Keratinocyte (primary cell): ENCODE data around the gene ALG5. TPM values are rescaled to one million over a fixed set of nuclear protein-coding genes. Genes with fewer than 3 reads are reported as not detected.

Experiments
- DNase-seq: peaks from one replicate; pipeline ENCODE4 v3.0.0-alpha.2; 2011; ENCODE audit warnings: low read depth, missing footprints, low spot score
- FAIRE-seq: peaks from 2 replicates; lab custom pipeline; 2011; peaks lifted over from hg19 to GRCh38; lab: Jason Lieb, UNC
- H2AFZ ChIP-seq: 2 replicates; pipeline ENCODE4 v1.6.0; 2012; ENCODE audit warnings: low read length, control low read depth, inconsistent platforms; ENCODE audit not compliant: control insufficient read depth
- H3K27ac ChIP-seq: 2 replicates; pipeline ENCODE4 v1.5.1; 2011; ENCODE audit warnings: low read length; ENCODE audit not compliant: control insufficient read depth, insufficient read depth
- H3K27me3 ChIP-seq: 3 replicates; pipeline ENCODE4 v1.6.0; 2011; ENCODE audit warnings: low read length; ENCODE audit not compliant: control insufficient read depth, insufficient read depth; ENCODE audit errors: extremely low read depth
- H3K36me3 ChIP-seq, 2 experiments: 2 replicates in 1 of 2; 3 replicates in 1 of 2; pipeline ENCODE4 v1.5.1; 2011; ENCODE audit warnings: low read length in 2 of 2, mild to moderate bottlenecking in 1 of 2; ENCODE audit not compliant: control insufficient read depth in 2 of 2, insufficient read depth in 2 of 2; ENCODE audit errors: extremely low read depth in 1 of 2
- H3K4me1 ChIP-seq: 3 replicates; pipeline ENCODE4 v1.5.1; 2011; ENCODE audit warnings: low read length; ENCODE audit not compliant: control insufficient read depth, insufficient read depth; ENCODE audit errors: extremely low read depth
- H3K4me2 ChIP-seq: 3 replicates; pipeline ENCODE4 v1.6.0; 2011; ENCODE audit warnings: low read depth, low read length; ENCODE audit not compliant: control insufficient read depth, insufficient read depth; ENCODE audit errors: extremely low read depth
- H3K4me3 ChIP-seq, 3 experiments: fragments of 200-600 bp in 1 of 3; sonication (generic) in 1 of 3; 2 replicates in 2 of 3; 3 replicates in 1 of 3; pipeline ENCODE4 v1.5.1; 2011 to 2016; ENCODE audit warnings: low read length in 3 of 3, mild to moderate bottlenecking in 3 of 3, control low read depth in 2 of 3, inconsistent platforms in 1 of 3, low read depth in 1 of 3, mixed read lengths in 1 of 3, mixed run types in 1 of 3, moderate library complexity in 1 of 3; ENCODE audit not compliant: control insufficient read depth in 2 of 3, insufficient read depth in 2 of 3; ENCODE audit errors: extremely low read depth in 1 of 3
- H3K79me2 ChIP-seq: 2 replicates; pipeline ENCODE4 v1.6.0; 2012; ENCODE audit warnings: low read length; ENCODE audit not compliant: control insufficient read depth, insufficient read depth
- H3K9ac ChIP-seq: 3 replicates; pipeline ENCODE4 v1.6.0; 2011; ENCODE audit warnings: low read length; ENCODE audit not compliant: control insufficient read depth, insufficient read depth; ENCODE audit errors: extremely low read depth
- H3K9me1 ChIP-seq: 3 replicates; pipeline ENCODE4 v1.6.0; 2011; ENCODE audit warnings: low read length; ENCODE audit not compliant: control insufficient read depth, insufficient read depth; ENCODE audit errors: extremely low read depth
- H3K9me3 ChIP-seq: 2 replicates; pipeline ENCODE4 v1.5.1; 2012; ENCODE audit warnings: low read depth, low read length; ENCODE audit not compliant: control insufficient read depth
- H4K20me1 ChIP-seq: 3 replicates; pipeline ENCODE4 v1.6.0; 2011; ENCODE audit warnings: low read length; ENCODE audit not compliant: control insufficient read depth, insufficient read depth; ENCODE audit errors: extremely low read depth
- EZH2 ChIP-seq: IDR thresholded peaks from one replicate; pipeline ENCODE4 v1.6.1; 2012; ENCODE audit warnings: inconsistent platforms, mild to moderate bottlenecking, low read length, moderate library complexity
- dilution Hi-C: fragments of 300-500 bp; cut with MboI; formaldehyde crosslinking; loops from one replicate; pipeline ENCODE4 v1.7.0; 2020; ENCODE audit warnings: low sequenced_read_pairs; ENCODE audit not compliant: extremely low pct_ligation_motif_present
- polyA plus RNA-seq, 5 experiments: library from polyadenylated mRNA; depleted of rRNA in 3 of 5; stranded (reverse) in 3 of 5; stranded (forward) in 1 of 5; unstranded in 1 of 5; fragments of >200 nt; gene quantifications; 1 replicate in 1 of 5; 2 replicates in 3 of 5; 3 replicates in 1 of 5; pipeline versions ENCODE4 v1.2.1 to v1.2.3, GENCODE V29; 2011 to 2012; ENCODE audit warnings: missing spikeins in 2 of 5, low read depth in 1 of 5, low replicate concordance in 1 of 5
- TF ChIP-seq, protein P1 (sequence below), 3 experiments: IDR thresholded peaks in 1 of 3; conservative IDR thresholded peaks in 1 of 3; optimal IDR thresholded peaks in 1 of 3; 2 replicates in 2 of 3; 3 replicates in 1 of 3; pipeline versions ENCODE3 to v1.5.1; 2011; ENCODE audit warnings: low read length in 3 of 3, mild to moderate bottlenecking in 3 of 3, moderate library complexity in 2 of 3, control low read depth in 1 of 3, inconsistent platforms in 1 of 3; ENCODE audit not compliant: insufficient read depth in 2 of 3; ENCODE audit errors: extremely low read depth in 1 of 3

Gene ALG5
- polyA plus RNA-seq, 1 donor (not counting 4 experiments of a cell fraction or from before 2014, with no cell fraction given): 63.9 TPM

GRCh38 chr13:37047032-37047431 lies 47.9 kb upstream of the ALG5 start:
- H3K9ac ChIP-seq: no peak overlapping the region
- H3K9me3 ChIP-seq: no peaks in the 10 kb centered on the region
- TF ChIP-seq, protein P1, sequence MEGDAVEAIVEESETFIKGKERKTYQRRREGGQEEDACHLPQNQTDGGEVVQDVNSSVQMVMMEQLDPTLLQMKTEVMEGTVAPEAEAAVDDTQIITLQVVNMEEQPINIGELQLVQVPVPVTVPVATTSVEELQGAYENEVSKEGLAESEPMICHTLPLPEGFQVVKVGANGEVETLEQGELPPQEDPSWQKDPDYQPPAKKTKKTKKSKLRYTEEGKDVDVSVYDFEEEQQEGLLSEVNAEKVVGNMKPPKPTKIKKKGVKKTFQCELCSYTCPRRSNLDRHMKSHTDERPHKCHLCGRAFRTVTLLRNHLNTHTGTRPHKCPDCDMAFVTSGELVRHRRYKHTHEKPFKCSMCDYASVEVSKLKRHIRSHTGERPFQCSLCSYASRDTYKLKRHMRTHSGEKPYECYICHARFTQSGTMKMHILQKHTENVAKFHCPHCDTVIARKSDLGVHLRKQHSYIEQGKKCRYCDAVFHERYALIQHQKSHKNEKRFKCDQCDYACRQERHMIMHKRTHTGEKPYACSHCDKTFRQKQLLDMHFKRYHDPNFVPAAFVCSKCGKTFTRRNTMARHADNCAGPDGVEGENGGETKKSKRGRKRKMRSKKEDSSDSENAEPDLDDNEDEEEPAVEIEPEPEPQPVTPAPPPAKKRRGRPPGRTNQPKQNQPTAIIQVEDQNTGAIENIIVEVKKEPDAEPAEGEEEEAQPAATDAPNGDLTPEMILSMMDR (optimal IDR thresholded peaks at IDR 0.05 in 1 of 3, IDR thresholded peaks at IDR 0.05 in 1 of 3, conservative IDR thresholded peaks at IDR 0.05 in 1 of 3; ENCODE audit: extremely low read depth in 1 of 3, insufficient read depth in 2 of 3, low read length in 3 of 3): no peak
- TF ChIP-seq EZH2: no peak
- H3K79me2 ChIP-seq: peaks cover 27% of the 10 kb centered on the region
- no peaks in the 10 kb centered on the region for H3K9me1 ChIP-seq
- FAIRE-seq (no peak), DNase-seq (no peak)
- H3K36me3 ChIP-seq: peaks cover 9 to 19% of the 10 kb centered on the region in 2 experiments
- no peak overlapping the region for H3K4me3 ChIP-seq
- H2AFZ ChIP-seq: no peak overlapping the region
- H3K4me2 ChIP-seq: no peak overlapping the region
- dilution Hi-C loops: no loop called here
- no peaks in the 10 kb centered on the region for H3K4me1 ChIP-seq
- H4K20me1 ChIP-seq: no peaks in the 10 kb centered on the region
- no peaks in the 10 kb centered on the region for H3K27me3 ChIP-seq
- H3K27ac ChIP-seq: no peak overlapping the region

GRCh38 chr13:37046062-37046461 lies 46.9 kb upstream of the ALG5 start:
- no peak for DNase-seq
- H3K4me2 ChIP-seq: no peak overlapping the region
- dilution Hi-C loops: no loop called here
- no peak overlapping the region for H2AFZ ChIP-seq
- no peak for FAIRE-seq
- TF ChIP-seq, protein P1 (optimal IDR thresholded peaks at IDR 0.05 in 1 of 3, IDR thresholded peaks at IDR 0.05 in 1 of 3, conservative IDR thresholded peaks at IDR 0.05 in 1 of 3; ENCODE audit: extremely low read depth in 1 of 3, insufficient read depth in 2 of 3, low read length in 3 of 3): no peak
- no peak for TF ChIP-seq EZH2
- H4K20me1 ChIP-seq: no peaks in the 10 kb centered on the region
- H3K9ac ChIP-seq: no peak overlapping the region
- H3K27ac ChIP-seq: no peak overlapping the region
- no peaks in the 10 kb centered on the region for H3K9me3 ChIP-seq
- H3K4me1 ChIP-seq: no peaks in the 10 kb centered on the region
- peaks cover 18% of the 10 kb centered on the region for H3K79me2 ChIP-seq
- H3K36me3 ChIP-seq: peaks cover 9 to 22% of the 10 kb centered on the region in 2 experiments
- no peaks in the 10 kb centered on the region for H3K27me3 ChIP-seq
- no peak overlapping the region for H3K4me3 ChIP-seq
- H3K9me1 ChIP-seq: no peaks in the 10 kb centered on the region
